Thyroid gland (tissue), 4 donors: ENCODE measurements around the gene AUH. TPM values are rescaled to one million over a fixed set of nuclear protein-coding genes. Genes with fewer than 3 reads are reported as not detected.

ENCODE experiments used
- DNase-seq, 2 donors: peaks; one replicate each; pipeline ENCODE4 v3.0.0-alpha.2; 2019
- H3K27ac ChIP-seq, 3 donors: fragments of 200-600 bp; sonication (generic); 1 replicate in 2 of 3; 2 replicates in 1 of 3; pipeline ENCODE4 v1.5.1; 2016 to 2019; ENCODE audit warnings: mild to moderate bottlenecking in 1 of 3, moderate library complexity in 1 of 3
- H3K27me3 ChIP-seq: fragments of 200-600 bp; sonication (generic); one replicate; pipeline ENCODE4 v1.5.1; 2019
- H3K36me3 ChIP-seq, 2 donors: fragments of 200-600 bp; sonication (generic); one replicate each; pipeline ENCODE4 v1.5.1; 2016 to 2019
- H3K4me1 ChIP-seq, 2 donors: fragments of 200-600 bp; sonication (generic); one replicate each; pipeline ENCODE4 v1.5.1; 2017 to 2019
- H3K4me3 ChIP-seq, 3 donors: fragments of 200-600 bp; sonication (generic); replicated peaks in 1 of 3; 1 replicate in 2 of 3; 2 replicates in 1 of 3; pipeline ENCODE4 v1.5.1; 2016; ENCODE audit warnings: mild to moderate bottlenecking in 1 of 3
- H3K9me3 ChIP-seq: fragments of 200-600 bp; sonication (generic); one replicate; pipeline ENCODE4 v1.5.1; 2017
- POLR2A ChIP-seq, 2 donors: fragments of 450-650 bp; IDR thresholded peaks; one replicate each; pipeline ENCODE4 v1.6.1; 2017; ENCODE audit warnings: antibody characterized with exemption in 2 of 2, mild to moderate bottlenecking in 2 of 2, moderate library complexity in 1 of 2
- WGBS, 2 donors: methylation state at CpG; one replicate each; pipeline ENCODE4 v1.1.5; 2017; 5-methylcytosine and 5-hydroxymethylcytosine counted together
- intact Hi-C: fragments of 100-400 bp; cut with DNase I; formaldehyde crosslinking; loops from one replicate; pipeline ENCODE4 v1.15.1; 2023
- total RNA-seq, 4 donors: library from RNA; depleted of rRNA; stranded (reverse); fragments of >200 nt; gene quantifications; one replicate each; pipeline ENCODE4 v1.2.3, GENCODE V29; 2016
- TF ChIP-seq, protein P1 (sequence below), 6 experiments: fragments of 200-600 bp in 3 of 6; fragments of 450-650 bp in 3 of 6; sonication (generic) in 3 of 6; IDR thresholded peaks; one replicate each; pipeline ENCODE4 v1.5.1; 2016 to 2019; ENCODE audit warnings: antibody characterized with exemption in 6 of 6, mild to moderate bottlenecking in 2 of 6, inconsistent platforms in 1 of 6, moderate library complexity in 1 of 6

AUH gene
- total RNA-seq, 4 donors from 2014 or later: 57.1 to 83.5 (median 65.2) TPM

DNA sequence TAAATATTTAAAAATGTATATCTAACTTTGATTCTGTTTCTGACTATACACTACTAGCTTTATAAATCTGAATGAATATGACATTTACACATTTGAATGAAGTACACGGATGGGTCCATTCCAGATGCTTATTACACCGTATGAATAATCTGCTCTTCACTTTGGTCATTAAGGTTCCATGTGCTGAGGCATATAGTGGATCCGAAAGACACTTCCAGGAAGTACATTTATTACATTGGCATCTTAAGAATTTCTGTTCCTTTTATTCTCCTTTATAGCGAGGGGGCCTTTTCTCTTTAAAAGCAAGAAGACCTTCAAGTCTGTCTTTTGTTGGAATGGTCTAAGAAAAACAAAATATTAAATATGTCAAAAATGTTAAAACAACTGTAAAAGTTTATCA lies 147.6 kb downstream of the AUH start:
- Histone ChIP-seq H3K27me3 (no peaks in the 10 kb centered on the region), H3K9me3 (no peaks in the 10 kb centered on the region), H3K27ac (no peak overlapping the region), H3K36me3 (peaks cover 0 to 2% of the 10 kb centered on the region in 2 donors), H3K4me1 (no peaks in the 10 kb centered on the region), H3K4me3 (no peak overlapping the region)
- WGBS, 2 donors: 91 to 96% methylated on average over 4 of the region's 4 CpGs
- intact Hi-C loops: no loop called here
- no peak for DNase-seq
- TF ChIP-seq, protein P1, sequence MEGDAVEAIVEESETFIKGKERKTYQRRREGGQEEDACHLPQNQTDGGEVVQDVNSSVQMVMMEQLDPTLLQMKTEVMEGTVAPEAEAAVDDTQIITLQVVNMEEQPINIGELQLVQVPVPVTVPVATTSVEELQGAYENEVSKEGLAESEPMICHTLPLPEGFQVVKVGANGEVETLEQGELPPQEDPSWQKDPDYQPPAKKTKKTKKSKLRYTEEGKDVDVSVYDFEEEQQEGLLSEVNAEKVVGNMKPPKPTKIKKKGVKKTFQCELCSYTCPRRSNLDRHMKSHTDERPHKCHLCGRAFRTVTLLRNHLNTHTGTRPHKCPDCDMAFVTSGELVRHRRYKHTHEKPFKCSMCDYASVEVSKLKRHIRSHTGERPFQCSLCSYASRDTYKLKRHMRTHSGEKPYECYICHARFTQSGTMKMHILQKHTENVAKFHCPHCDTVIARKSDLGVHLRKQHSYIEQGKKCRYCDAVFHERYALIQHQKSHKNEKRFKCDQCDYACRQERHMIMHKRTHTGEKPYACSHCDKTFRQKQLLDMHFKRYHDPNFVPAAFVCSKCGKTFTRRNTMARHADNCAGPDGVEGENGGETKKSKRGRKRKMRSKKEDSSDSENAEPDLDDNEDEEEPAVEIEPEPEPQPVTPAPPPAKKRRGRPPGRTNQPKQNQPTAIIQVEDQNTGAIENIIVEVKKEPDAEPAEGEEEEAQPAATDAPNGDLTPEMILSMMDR (IDR thresholded peaks at IDR 0.05): no peak
- no peak for TF ChIP-seq POLR2A (IDR thresholded peaks at IDR 0.05)

DNA sequence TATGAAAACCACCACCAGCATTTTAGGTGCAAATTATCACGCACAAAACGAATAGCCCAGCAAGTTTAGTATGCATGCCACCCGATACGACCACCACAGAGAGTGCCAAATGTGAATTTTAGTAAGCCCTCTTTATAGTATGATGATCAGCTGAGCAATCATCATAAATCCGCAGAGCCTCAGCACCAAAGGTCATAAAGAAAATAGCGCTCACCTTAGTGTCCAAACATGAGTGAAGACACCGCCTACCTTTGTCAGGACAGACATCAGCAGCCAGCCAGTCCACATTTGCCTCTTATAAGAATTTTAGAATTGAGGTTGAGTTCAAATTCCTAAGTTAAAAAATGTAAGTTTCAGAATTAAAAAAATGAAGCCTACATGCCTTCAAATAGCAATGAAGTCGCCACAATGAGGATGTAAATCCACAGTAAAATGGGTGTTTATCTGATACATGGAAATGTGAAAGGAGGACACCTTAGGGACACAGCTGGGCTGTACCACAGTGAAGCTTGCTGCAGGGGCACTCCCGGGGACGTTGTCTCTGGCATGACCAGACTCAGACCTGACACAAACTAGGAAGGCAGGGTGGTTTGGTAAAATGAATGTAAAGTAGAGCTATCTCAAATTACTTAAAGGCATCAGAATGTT lies 149.0 kb downstream of the AUH start:
- H3K4me3 ChIP-seq: no peak overlapping the region
- H3K4me1 ChIP-seq: peaks cover 11% of the 10 kb centered on the region in 2 donors
- TF ChIP-seq, protein P1 (IDR thresholded peaks at IDR 0.05): no peak
- no peak for TF ChIP-seq POLR2A (IDR thresholded peaks at IDR 0.05)
- peaks cover 0 to 2% of the 10 kb centered on the region in 2 donors for H3K36me3 ChIP-seq
- H3K27ac ChIP-seq: no peak overlapping the region
- H3K9me3 ChIP-seq: no peaks in the 10 kb centered on the region
- 98% methylated on average over 10 of the region's 10 CpGs for WGBS, 2 donors
- intact Hi-C loops: no loop called here
- DNase-seq: no peak
- H3K27me3 ChIP-seq: no peaks in the 10 kb centered on the region

DNA sequence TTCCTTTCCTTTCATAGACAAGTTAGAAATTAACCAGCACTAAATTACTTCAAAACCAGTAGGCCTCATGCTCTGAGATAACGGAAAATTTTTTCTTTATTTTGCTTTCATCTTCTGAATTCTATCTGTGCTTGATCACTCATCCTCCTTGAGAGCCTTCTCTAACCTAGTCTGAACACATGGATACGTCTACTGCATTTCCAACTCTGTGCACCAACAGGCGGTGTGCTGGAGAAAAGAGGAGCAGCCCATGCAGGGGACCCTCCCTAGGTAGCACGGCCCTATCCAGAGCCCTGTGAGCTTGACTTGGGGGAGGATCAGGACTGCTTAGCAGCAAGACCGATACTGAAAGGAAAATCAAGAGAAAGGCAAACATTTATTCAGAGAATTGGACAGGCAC lies 149.8 kb downstream of the AUH start:
- H3K36me3 ChIP-seq: no peaks in the 10 kb centered on the region

DNA sequence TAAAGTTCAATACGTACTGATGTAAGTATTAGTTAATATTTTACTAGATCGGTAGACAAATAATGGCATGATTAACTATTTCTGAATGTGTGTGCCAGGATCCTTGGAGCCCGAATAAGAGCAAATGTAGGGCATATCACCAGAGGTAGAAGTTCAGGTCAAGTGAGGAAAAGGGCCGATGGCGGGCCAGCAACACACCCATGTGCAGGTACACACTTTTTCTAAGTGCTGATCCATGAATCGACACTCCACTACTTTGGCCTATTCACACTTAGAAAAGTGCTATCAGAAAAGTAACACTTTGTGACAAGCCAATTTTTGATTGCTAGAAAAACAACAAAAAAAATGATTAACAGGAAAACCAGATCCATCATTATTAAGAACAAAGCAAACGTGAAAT lies 150.3 kb downstream of the AUH start:
- H3K4me1 ChIP-seq: peaks cover 12 to 20% of the 10 kb centered on the region in 2 donors
- intact Hi-C loops: no loop called here
- H3K27me3 ChIP-seq: no peaks in the 10 kb centered on the region
- TF ChIP-seq, protein P1 (IDR thresholded peaks at IDR 0.05): no peak
- TF ChIP-seq POLR2A (IDR thresholded peaks at IDR 0.05): no peak
- H3K27ac ChIP-seq: no peak overlapping the region
- H3K9me3 ChIP-seq: no peaks in the 10 kb centered on the region
- no peaks in the 10 kb centered on the region for H3K36me3 ChIP-seq
- 93 to 95% methylated on average over 7 of the region's 7 CpGs for WGBS, 2 donors
- H3K4me3 ChIP-seq: no peak overlapping the region
- DNase-seq: no peak

More for the DNA sequence above, 149.8 kb downstream of the AUH start:
- Histone ChIP-seq H3K4me3 (no peak overlapping the region), H3K27ac (no peak overlapping the region), H3K27me3 (no peaks in the 10 kb centered on the region), H3K4me1 (peaks cover 12 to 19% of the 10 kb centered on the region in 2 donors), H3K9me3 (no peaks in the 10 kb centered on the region)
- TF ChIP-seq, protein P1 (IDR thresholded peaks at IDR 0.05): no peak
- no peak for TF ChIP-seq POLR2A (IDR thresholded peaks at IDR 0.05)
- intact Hi-C loops: no loop called here
- no peak for DNase-seq
- WGBS, 2 donors: 70 to 82% methylated on average over 5 of the region's 5 CpGs

GRCh38 chr9:91210318-91210717 lies 151.4 kb downstream of the AUH start:
- TF ChIP-seq, protein P1 (IDR thresholded peaks at IDR 0.05): no peak
- TF ChIP-seq POLR2A (IDR thresholded peaks at IDR 0.05): no peak
- no peak overlapping the region for H3K27ac ChIP-seq
- H3K9me3 ChIP-seq: no peaks in the 10 kb centered on the region
- no peaks in the 10 kb centered on the region for H3K36me3 ChIP-seq
- intact Hi-C loops: no loop called here
- peaks cover 12 to 20% of the 10 kb centered on the region in 2 donors for H3K4me1 ChIP-seq
- H3K4me3 ChIP-seq: no peak overlapping the region
- no peaks in the 10 kb centered on the region for H3K27me3 ChIP-seq
- 96 to 97% methylated on average over 6 of the region's 6 CpGs for WGBS, 2 donors
- no peak for DNase-seq
